DOHH2 (cell line): Measurements from ENCODE around the gene PDE7B.

Experiments used
- EZH2phosphoT487 ChIP-seq: fragments of 200-600 bp; sonication (generic); IDR thresholded peaks from 2 replicates; pipeline ENCODE4 v1.6.1; 2017; ENCODE audit warnings: borderline replicate concordance, mild to moderate bottlenecking, antibody characterized with exemption, low read length, moderate library complexity, mixed read lengths
- TF ChIP-seq, protein P1 (sequence below): fragments of 200-600 bp; sonication (generic); IDR thresholded peaks from one replicate; pipeline ENCODE4 v1.5.1; 2014; ENCODE audit warnings: antibody characterized with exemption, mild to moderate bottlenecking, low read depth, low read length; ENCODE audit not compliant: poor library complexity, severe bottlenecking

DNA sequence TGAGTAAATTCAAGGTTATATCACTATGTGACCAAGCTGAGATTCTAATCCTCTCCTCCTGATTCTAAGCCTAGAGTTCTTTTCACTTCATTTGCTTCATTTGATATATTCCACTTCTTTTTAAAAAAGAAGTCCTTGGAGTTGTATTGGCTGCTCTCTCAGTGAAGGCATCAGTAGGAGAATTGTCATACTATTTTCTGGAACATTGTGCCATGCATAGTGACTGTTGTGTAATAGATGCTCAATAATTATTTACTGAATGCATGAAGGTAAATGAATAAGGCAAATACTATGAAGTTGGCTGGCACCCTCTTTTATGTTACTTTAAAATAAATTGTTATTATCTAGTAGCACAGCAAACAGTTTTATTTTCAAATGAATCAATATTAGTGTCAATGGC lies 209.3 kb downstream of the PDE7B start:
- TF ChIP-seq, protein P1, sequence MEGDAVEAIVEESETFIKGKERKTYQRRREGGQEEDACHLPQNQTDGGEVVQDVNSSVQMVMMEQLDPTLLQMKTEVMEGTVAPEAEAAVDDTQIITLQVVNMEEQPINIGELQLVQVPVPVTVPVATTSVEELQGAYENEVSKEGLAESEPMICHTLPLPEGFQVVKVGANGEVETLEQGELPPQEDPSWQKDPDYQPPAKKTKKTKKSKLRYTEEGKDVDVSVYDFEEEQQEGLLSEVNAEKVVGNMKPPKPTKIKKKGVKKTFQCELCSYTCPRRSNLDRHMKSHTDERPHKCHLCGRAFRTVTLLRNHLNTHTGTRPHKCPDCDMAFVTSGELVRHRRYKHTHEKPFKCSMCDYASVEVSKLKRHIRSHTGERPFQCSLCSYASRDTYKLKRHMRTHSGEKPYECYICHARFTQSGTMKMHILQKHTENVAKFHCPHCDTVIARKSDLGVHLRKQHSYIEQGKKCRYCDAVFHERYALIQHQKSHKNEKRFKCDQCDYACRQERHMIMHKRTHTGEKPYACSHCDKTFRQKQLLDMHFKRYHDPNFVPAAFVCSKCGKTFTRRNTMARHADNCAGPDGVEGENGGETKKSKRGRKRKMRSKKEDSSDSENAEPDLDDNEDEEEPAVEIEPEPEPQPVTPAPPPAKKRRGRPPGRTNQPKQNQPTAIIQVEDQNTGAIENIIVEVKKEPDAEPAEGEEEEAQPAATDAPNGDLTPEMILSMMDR, result no peak
- TF ChIP-seq EZH2phosphoT487, result no peak
